ENCODE measurements around the gene CD52.

DNA sequence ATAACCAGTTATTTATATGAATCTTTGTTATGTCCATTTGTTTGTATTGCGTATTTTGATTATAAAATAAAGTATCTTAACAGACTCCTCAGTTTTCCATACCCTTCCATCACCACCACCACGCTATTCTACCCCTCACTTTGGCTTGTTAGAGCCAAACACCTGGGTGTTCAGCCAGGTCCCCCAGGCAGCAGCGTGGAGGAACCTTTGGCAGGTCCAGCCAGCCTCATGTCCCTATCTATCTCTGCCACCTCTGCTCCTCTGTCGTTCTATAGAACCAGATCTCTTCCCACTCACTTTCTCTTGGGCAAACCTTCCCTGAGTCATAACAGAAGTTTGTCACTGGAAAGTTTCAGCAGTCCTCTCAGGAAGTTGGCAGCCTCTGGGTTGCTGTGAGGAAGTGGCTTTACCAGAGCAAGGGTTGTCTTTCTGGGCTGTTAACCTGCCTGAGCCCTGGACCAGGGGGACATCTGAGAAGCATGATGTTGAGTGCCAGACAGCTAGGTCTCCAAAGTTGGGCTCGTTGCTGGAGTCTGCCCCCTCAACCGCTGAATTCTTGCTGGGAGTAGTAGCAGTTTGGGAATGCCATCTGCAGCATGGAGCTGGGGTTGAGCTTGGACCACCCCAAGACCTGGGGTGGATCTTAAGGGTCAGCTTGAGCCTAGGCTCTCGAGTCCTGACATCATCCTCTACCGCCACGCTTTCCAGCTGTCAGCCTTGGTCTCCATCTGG is 38.9 kb upstream of the CD52 start:
- TF ChIP-seq POLR2A (IDR thresholded peaks at IDR 0.05) (peak; percentile 13 to 21), CTCF (IDR thresholded peaks at IDR 0.05) (no peak)

All from adrenal gland (tissue), 5 donors.